Peyer's patch (tissue), 4 donors: ENCODE data around the gene CXorf49. TPM values are rescaled to one million over a fixed set of nuclear protein-coding genes. Genes with fewer than 3 reads are reported as not detected.
"Not testable (repeated sequence)": the region's sequence is repeated elsewhere in the genome, so short reads cannot be mapped to it uniquely, and the experiment has no call there.

ENCODE experiments used
- DNase-seq, 3 donors: peaks; one replicate each; pipeline ENCODE4 v3.0.0-alpha.2; 2017 to 2019
- H3K27ac ChIP-seq, 4 donors: fragments of 200-600 bp; sonication (generic); one replicate each; pipeline ENCODE4 v1.5.1; 2016 to 2019
- H3K27me3 ChIP-seq, 2 donors: fragments of 200-600 bp; sonication (generic); one replicate each; pipeline ENCODE4 v1.5.1; 2019
- H3K36me3 ChIP-seq, 3 donors: fragments of 200-600 bp; sonication (generic); one replicate each; pipeline ENCODE4 v1.5.1; 2016 to 2019
- H3K4me1 ChIP-seq, 4 donors: fragments of 200-600 bp; sonication (generic); one replicate each; pipeline ENCODE4 v1.5.1; 2016 to 2019
- H3K4me3 ChIP-seq, 4 donors: fragments of 200-600 bp; sonication (generic); 1 replicate in 3 of 4; 2 replicates in 1 of 4; pipeline ENCODE4 v1.5.1; 2016 to 2019; ENCODE audit warnings: mild to moderate bottlenecking in 1 of 4
- H3K9me3 ChIP-seq, 4 donors: fragments of 200-600 bp; sonication (generic); one replicate each; pipeline ENCODE4 v1.5.1; 2016 to 2019; ENCODE audit warnings: mild to moderate bottlenecking in 1 of 4
- CTCF ChIP-seq, 6 experiments: fragments of 450-650 bp in 4 of 6; fragments of 200-600 bp in 2 of 6; sonication (generic) in 1 of 6; IDR thresholded peaks; one replicate each; pipeline ENCODE4 v1.5.1; 2017 to 2019; ENCODE audit warnings: antibody characterized with exemption in 6 of 6, mild to moderate bottlenecking in 3 of 6, moderate library complexity in 1 of 6
- POLR2A ChIP-seq, 2 donors: fragments of 450-650 bp; IDR thresholded peaks; one replicate each; pipeline ENCODE4 v1.5.1; 2017; ENCODE audit warnings: antibody characterized with exemption in 2 of 2, mild to moderate bottlenecking in 2 of 2, moderate library complexity in 2 of 2
- total RNA-seq, 4 donors: library from RNA; depleted of rRNA; stranded (reverse); fragments of >200 nt; gene quantifications; one replicate each; pipeline ENCODE4 v1.1.0, GENCODE V29; 2016

CXorf49 gene
- total RNA-seq, 4 donors from 2014 or later, result not detected

GRCh38 chrX:71669947-71670346 lies 48.1 kb downstream of the CXorf49 start:
- peak in 4 of 6 experiments; percentile 14 to 26 (median 18) for TF ChIP-seq CTCF (IDR thresholded peaks at IDR 0.05)
- not testable (repeated sequence) for H3K9me3 ChIP-seq, H3K4me1 ChIP-seq, DNase-seq, H3K27ac ChIP-seq, H3K27me3 ChIP-seq, H3K4me3 ChIP-seq, H3K36me3 ChIP-seq

- no peak overlapping the region for H3K4me3 ChIP-seq
- H3K27ac ChIP-seq, result no peak overlapping the region
- DNase-seq, result no peak
- H3K4me1 ChIP-seq, result no peaks in the 10 kb centered on the region
- TF ChIP-seq CTCF (IDR thresholded peaks at IDR 0.05) (no peak), POLR2A (IDR thresholded peaks at IDR 0.05) (no peak)
- H3K27me3 ChIP-seq, result no peaks in the 10 kb centered on the region
- H3K36me3 ChIP-seq, result no peaks in the 10 kb centered on the region
- H3K9me3 ChIP-seq, result no peaks in the 10 kb centered on the region
These were observed 48.6 kb downstream of the CXorf49 start for GRCh38 chrX:71669492-71669891.

- Histone ChIP-seq H3K4me3 (no peak overlapping the region), H3K27me3 (no peaks in the 10 kb centered on the region), H3K4me1 (no peaks in the 10 kb centered on the region), H3K36me3 (no peaks in the 10 kb centered on the region), H3K27ac (no peak overlapping the region), H3K9me3 (no peaks in the 10 kb centered on the region)
- TF ChIP-seq CTCF (IDR thresholded peaks at IDR 0.05) (no peak), POLR2A (IDR thresholded peaks at IDR 0.05) (no peak)
- DNase-seq, result no peak
These were observed 49.9 kb downstream of the CXorf49 start for GRCh38 chrX:71668248-71668595.

- no peaks in the 10 kb centered on the region for H3K4me1 ChIP-seq
- H3K4me3 ChIP-seq, result no peak within 1 kb of the TSS
- H3K27ac ChIP-seq, result no peak within 1 kb of the TSS
- no peak for DNase-seq
- TF ChIP-seq CTCF (IDR thresholded peaks at IDR 0.05), result no peak
- no peak for TF ChIP-seq POLR2A (IDR thresholded peaks at IDR 0.05)
- no peaks in the 10 kb centered on the region for H3K27me3 ChIP-seq
- no peaks in the 10 kb centered on the region for H3K36me3 ChIP-seq
- no peaks in the 10 kb centered on the region for H3K9me3 ChIP-seq
These were observed 50.5 kb downstream of the CXorf49 start, which contains the start of gene LOC101059915 for GRCh38 chrX:71667328-71668247. LOC101059915 (plus strand) TSS chrX:71667546.

GRCh38 chrX:71666240-71667223 lies 51.6 kb downstream of the CXorf49 start:
- no peak for DNase-seq
- Histone ChIP-seq H3K4me3 (no peak overlapping the region), H3K27ac (no peak overlapping the region), H3K4me1 (no peaks in the 10 kb centered on the region), H3K9me3 (no peaks in the 10 kb centered on the region), H3K27me3 (no peaks in the 10 kb centered on the region), H3K36me3 (no peaks in the 10 kb centered on the region)
- TF ChIP-seq POLR2A (IDR thresholded peaks at IDR 0.05) (no peak), CTCF (IDR thresholded peaks at IDR 0.05) (no peak)
